Stimulated activated CD8-positive, alpha-beta memory T cell treated with anti-CD3 and anti-CD28 coated beads, Interleukin-4, amount 100 ng/mL, for 24 hours (primary cell): ENCODE results near the gene MVB12B.

Source experiments
- DNase-seq: peaks from one replicate; pipeline ENCODE4 v3.0.0-alpha.2; 2020; ENCODE audit warnings: low read depth

Gene MVB12B

DNA sequence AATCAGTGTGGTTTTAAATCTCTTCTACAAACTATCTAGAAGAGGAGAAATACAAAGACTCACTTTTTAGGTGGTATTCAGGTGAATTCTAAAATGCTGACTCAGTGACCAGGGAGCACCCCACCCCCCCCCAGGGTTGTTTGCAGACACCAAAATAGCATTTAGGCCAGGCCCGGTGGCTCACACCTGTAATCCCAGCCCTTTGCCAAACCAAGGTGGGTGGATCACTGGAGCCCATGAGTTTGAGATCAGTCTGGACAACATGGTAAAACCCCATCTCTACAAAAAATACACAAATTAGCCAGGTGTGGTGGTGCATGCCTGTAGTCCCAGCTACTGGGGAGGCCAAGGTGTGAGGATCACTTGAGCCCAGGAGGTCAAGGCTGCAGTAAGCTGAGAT lies 168.1 kb downstream of the MVB12B start:
- DNase-seq, result no peak

GRCh38 chr9:126495411-126496180 lies 169.0 kb downstream of the MVB12B start:
- no peak for DNase-seq

- no peak for DNase-seq
These were observed 169.6 kb downstream of the MVB12B start for GRCh38 chr9:126496181-126496576.

DNA sequence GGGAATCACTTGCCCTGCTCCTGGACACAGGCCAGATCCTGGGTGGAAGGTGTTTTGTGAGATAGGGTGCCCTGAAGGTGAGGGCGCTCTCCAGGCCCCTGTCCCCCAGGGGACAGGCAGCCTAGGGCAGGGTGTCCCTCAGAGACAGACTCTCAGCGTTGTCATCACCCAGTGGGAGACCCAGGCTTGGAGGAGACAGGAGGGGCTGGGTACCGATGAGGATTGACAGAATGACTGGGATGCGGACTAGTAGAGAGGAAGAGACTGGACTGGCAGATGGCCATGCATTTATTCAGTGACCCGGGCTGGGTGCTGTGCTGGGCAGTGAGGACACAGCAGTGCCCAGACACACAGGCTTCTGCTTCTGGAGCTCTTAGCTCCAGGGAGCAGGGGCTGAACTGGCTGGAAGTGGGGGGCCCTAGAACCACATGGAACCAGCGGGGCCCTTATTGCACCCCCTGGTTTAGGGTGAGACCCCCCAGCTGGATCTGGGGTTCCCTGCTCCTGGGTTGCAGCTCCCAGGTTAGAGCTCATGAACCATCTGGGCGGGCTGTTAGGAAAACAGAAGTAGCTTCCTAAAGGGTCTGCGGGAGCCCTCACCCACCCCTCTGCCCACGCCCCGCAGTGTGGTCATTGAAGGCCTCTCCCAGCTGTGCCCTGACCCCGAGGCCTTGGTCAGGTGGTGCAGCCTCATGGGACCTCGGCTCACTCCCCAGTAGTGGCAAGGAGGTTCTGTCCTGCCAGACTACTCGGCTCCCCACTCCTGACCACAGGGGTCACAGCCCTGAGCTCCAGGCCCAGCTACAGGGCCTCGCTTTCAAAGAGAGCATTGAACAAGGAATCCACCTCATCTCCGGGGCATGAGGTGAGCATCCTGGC lies 170.4 kb downstream of the MVB12B start:
- DNase-seq, result no peak

GRCh38 chr9:126497660-126498275 lies 171.1 kb downstream of the MVB12B start:
- DNase-seq, result no peak

GRCh38 chr9:126498331-126498730 lies 171.7 kb downstream of the MVB12B start:
- DNase-seq, result no peak

- no peak for DNase-seq
These were observed 172.6 kb downstream of the MVB12B start for GRCh38 chr9:126499005-126499910.

DNA sequence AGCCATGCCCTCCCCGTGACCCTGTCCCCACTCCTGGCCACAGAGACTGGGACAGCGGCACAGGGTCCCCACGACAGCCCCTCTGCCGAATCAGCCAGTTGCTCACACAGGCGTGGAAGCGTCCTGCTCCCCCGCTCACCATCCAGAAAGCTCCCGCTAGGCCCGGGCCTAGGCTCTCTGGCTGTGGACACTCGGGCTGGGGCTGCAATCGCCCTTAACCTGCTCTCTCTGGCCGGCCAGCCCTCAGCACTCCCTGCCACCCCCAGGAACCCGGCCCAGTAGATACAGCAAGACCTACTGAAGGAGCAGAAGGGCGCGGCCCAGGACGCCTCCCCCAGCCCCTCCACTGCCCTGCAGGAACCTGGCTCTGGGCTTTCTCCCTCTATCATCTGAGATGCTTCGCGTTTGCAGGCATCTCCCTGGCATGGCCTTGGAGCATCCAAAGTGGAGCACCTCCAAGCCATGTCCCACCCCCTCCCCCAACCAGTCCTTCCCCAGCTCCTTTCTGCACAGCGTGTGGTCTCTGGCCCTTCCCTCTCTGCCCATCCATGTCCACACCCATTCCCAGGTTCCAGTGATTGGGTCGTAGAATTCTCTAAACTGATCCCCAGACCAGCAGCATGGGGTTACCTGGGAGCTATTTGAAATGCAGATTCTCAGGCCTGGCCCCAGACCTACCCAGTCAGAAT lies 173.4 kb downstream of the MVB12B start:
- DNase-seq, result no peak

GRCh38 chr9:126500600-126501382 lies 174.2 kb downstream of the MVB12B start:
- DNase-seq, result peak; percentile 45

- DNase-seq, result no peak
These were observed 175.0 kb downstream of the MVB12B start for GRCh38 chr9:126501383-126502331.

DNA sequence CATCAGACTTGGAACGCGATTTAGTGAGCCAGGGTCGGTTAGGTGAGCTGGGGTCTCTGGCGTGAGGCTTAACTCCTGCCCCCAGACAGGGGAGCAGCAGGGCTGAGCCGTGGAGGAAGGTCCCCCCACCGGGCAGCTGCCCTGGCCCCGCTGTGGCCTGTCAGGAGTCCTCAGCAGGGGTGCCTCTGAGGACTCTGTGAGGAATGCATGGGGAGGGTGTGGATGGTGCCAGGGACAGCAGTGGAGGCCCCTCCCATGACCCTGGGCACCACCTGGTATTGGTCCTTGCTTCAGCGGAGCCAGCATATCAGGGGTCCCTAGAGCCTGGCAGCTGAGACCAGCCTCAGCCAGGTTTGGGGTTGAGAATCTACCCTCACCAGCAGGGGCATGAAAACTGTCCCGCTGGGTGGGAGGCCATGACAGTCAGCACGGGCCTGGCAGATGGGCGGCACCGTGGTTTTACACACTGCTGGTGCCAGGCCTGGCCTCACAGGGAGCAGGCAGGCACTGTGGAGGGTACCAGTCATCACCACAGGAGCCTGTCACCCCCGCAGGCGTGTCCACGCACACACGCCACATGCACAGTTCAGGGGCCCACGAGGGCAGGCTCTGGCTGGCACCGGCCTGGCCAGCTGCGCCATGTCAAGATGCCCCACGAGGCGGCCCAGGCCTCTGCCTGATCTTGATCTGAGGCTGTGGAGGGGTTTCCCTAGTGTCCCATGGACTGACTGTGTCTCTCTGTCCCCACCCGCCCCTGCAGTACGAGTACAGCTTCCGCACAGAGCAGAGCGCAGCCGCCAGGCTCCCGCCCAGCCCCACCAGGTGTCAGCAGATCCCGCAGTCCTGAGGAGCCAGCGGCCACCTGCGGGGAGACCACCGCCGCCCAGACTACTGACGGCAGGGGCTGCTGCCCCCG lies 176.0 kb downstream of the MVB12B start:
- DNase-seq, result no peak

GRCh38 chr9:126503333-126504085 lies 176.9 kb downstream of the MVB12B start:
- DNase-seq, result no peak

GRCh38 chr9:126504086-126504976 lies 177.7 kb downstream of the MVB12B start:
- DNase-seq, result no peak

- no peak for DNase-seq
These were observed 178.4 kb downstream of the MVB12B start for GRCh38 chr9:126504977-126505455.

DNA sequence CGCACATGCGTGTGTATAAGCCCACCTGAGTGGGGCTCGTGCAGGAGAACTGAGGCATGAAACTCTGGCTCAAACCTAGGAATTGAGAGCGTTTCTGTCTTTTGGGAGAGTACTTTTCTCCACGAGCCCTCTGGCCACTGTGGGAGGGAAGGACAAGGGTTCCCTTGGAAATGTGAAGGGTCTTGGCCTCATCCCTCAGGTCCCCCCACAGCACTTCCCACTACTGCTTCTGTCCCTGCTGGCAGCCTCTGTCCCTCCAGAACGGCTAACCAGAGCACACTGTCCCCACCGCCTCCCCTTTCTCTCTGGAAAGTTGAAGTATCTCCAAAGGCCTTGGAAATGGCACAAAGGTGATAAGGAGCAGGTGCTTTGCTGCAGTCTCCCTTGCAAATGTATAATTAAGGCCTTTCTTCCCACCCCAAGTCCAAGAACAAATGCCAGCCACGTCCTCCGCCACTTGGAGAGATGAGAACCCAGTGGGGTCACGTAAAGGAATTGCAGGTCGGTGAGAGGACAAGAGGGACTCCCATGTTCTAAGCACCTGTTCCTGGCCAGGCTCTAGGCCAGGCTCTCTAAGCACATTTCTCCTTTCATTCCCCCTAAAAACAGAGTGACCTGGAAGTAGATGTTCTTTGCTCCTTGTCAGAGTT lies 179.2 kb downstream of the MVB12B start:
- DNase-seq, result no peak
